ENCODE results near the gene EVL. TPM values are rescaled to one million over a fixed set of nuclear protein-coding genes. Genes with fewer than 3 reads are reported as not detected.

Gene EVL
- total and polyA plus RNA-seq, 10 of the 15 experiments (the other 5 are each of a cell fraction or from before 2014, with no cell fraction given), result 11.9 to 341 (median 89.8) TPM

GRCh38 chr14:100035700-100036099 is 29.5 kb upstream of the EVL start:
- FAIRE-seq, result no peak
- CTCF ChIA-PET, result interaction anchor here (0.9 to 6.3 kb wide), 7 partner anchors 10 to 52 kb away, joined by 3 to 40 read pairs (median 8); no protein-coding TSS in a partner anchor
- H3K9me3 ChIP-seq (replicated peaks; ENCODE audit: control insufficient read depth, insufficient read depth, low read length), result no peaks in the 10 kb centered on the region
- DNase-seq (ENCODE audit: low read depth, low spot score), result no peak
- no TSS peak for BruUV-seq (replicated peaks)
- no peaks in the 10 kb centered on the region for H3K79me2 ChIP-seq (ENCODE audit: control insufficient read depth, insufficient read depth, low read length)
- POLR2A ChIA-PET, result interaction anchor here (1.1 to 1.3 kb wide), 2 partner anchors 13 to 67 kb away, joined by 3 read pairs; no protein-coding TSS in a partner anchor
- TF ChIP-seq SIX5 (IDR thresholded peaks at IDR 0.05; ENCODE audit: low read depth, low read length, severe bottlenecking) (no peak), CTCF (IDR thresholded peaks at IDR 0.05 in 2 of 3, conservative IDR thresholded peaks at IDR 0.05 in 1 of 3; ENCODE audit: control insufficient read depth in 2 of 3, extremely low read depth in 1 of 3, insufficient read depth in 1 of 3, low read depth in 3 of 3, low read length in 3 of 3) (0 out of 6 replicates have a peak, but pooled peaks of 1 of the 3 experiments have one; percentile 8)
- H3K36me3 ChIP-seq (ENCODE audit: control insufficient read depth in 2 of 2, insufficient read depth in 2 of 2, low read length in 1 of 2), result no peaks in the 10 kb centered on the region
- no peak overlapping the region for H3K4me3 ChIP-seq
- no peaks in the 10 kb centered on the region for H4K20me1 ChIP-seq (ENCODE audit: control insufficient read depth, insufficient read depth)
- no peaks in the 10 kb centered on the region for H3K4me1 ChIP-seq (ENCODE audit: control insufficient read depth, insufficient read depth, low read length)
- no peak overlapping the region for H2AFZ ChIP-seq (ENCODE audit: control insufficient read depth, low read depth, low read length)
- RAD21 ChIA-PET (ENCODE audit: unreplicated experiment), result no interaction called here
- intact Hi-C loops (cut with micrococcal nuclease; ENCODE audit: unreplicated experiment), result no loop called here
- SMC1A ChIA-PET (ENCODE audit: uncharacterized antibody, unreplicated experiment), result interaction anchor here (1.1 to 5.0 kb wide), 4 partner anchors 10 to 44 kb away, joined by 3 to 24 read pairs (median 4); partner anchors contain the start of gene EVL
- no peak overlapping the region for H3K27ac ChIP-seq (ENCODE audit: control insufficient read depth, insufficient read depth)
- no peaks in the 10 kb centered on the region for H3K27me3 ChIP-seq (replicated peaks in 1 of 2; ENCODE audit: control insufficient read depth in 2 of 2, insufficient read depth in 2 of 2, low read length in 1 of 2)
- H3K9ac ChIP-seq (ENCODE audit: control insufficient read depth, insufficient read depth, low read length), result no peak overlapping the region
- in situ Hi-C loops (cut with MboI), result no loop called here
- ATAC-seq, result no peak
- 25% methylated on average over 2 of the region's 2 CpGs for WGBS (ENCODE audit: insufficient coverage, insufficient replicate concordance, low lambda C conversion rate, missing lambda C conversion rate)
- H3K4me2 ChIP-seq (ENCODE audit: control insufficient read depth, insufficient read depth), result no peak overlapping the region

- CTCF ChIA-PET, result interaction anchor here (0.8 to 6.3 kb wide), 6 partner anchors 11 to 156 kb away, joined by 3 to 40 read pairs (median 4); no protein-coding TSS in a partner anchor
- RAD21 ChIA-PET (ENCODE audit: unreplicated experiment), result no interaction called here
- FAIRE-seq, result no peak
- TF ChIP-seq ZNF217 (IDR thresholded peaks at IDR 0.05) (no peak), GABPA (IDR thresholded peaks at IDR 0.05; ENCODE audit: low read depth) (no peak), ETV6 (conservative IDR thresholded peaks at IDR 0.05 in 1 of 2, IDR thresholded peaks at IDR 0.05 in 1 of 2; ENCODE audit: borderline replicate concordance in 1 of 2, low read depth in 1 of 2) (no peak), BRCA1 (IDR thresholded peaks at IDR 0.05; ENCODE audit: low read depth, low read length) (no peak), ZNF384 (IDR thresholded peaks at IDR 0.05; ENCODE audit: borderline replicate concordance, low read depth, low read length) (no peak), SP1 (IDR thresholded peaks at IDR 0.05; ENCODE audit: low read depth, low read length) (no peak), STAT3 (IDR thresholded peaks at IDR 0.05; ENCODE audit: low read depth, low read length) (no peak), CTCF (IDR thresholded peaks at IDR 0.05 in 2 of 3, conservative IDR thresholded peaks at IDR 0.05 in 1 of 3; ENCODE audit: control insufficient read depth in 2 of 3, extremely low read depth in 1 of 3, insufficient read depth in 1 of 3, low read depth in 3 of 3, low read length in 3 of 3) (no peak)
Observed at GRCh38 chr14:100037353-100037752, 27.9 kb upstream of the EVL start.

More at GRCh38 chr14:100037353-100037752, 27.9 kb upstream of the EVL start:
- Histone ChIP-seq H3K27ac (ENCODE audit: control insufficient read depth, insufficient read depth) (no peak overlapping the region), H3K79me2 (ENCODE audit: control insufficient read depth, insufficient read depth, low read length) (no peaks in the 10 kb centered on the region), H3K36me3 (ENCODE audit: control insufficient read depth in 2 of 2, insufficient read depth in 2 of 2, low read length in 1 of 2) (no peaks in the 10 kb centered on the region), H3K4me1 (ENCODE audit: control insufficient read depth, insufficient read depth, low read length) (no peaks in the 10 kb centered on the region), H3K4me2 (ENCODE audit: control insufficient read depth, insufficient read depth) (no peak overlapping the region), H3K9me3 (replicated peaks; ENCODE audit: control insufficient read depth, insufficient read depth, low read length) (no peaks in the 10 kb centered on the region), H3K9ac (ENCODE audit: control insufficient read depth, insufficient read depth, low read length) (no peak overlapping the region), H4K20me1 (ENCODE audit: control insufficient read depth, insufficient read depth) (no peaks in the 10 kb centered on the region), H3K4me3 (no peak overlapping the region), H2AFZ (ENCODE audit: control insufficient read depth, low read depth, low read length) (no peak overlapping the region), H3K27me3 (replicated peaks in 1 of 2; ENCODE audit: control insufficient read depth in 2 of 2, insufficient read depth in 2 of 2, low read length in 1 of 2) (no peaks in the 10 kb centered on the region)
- BruUV-seq (replicated peaks), result no TSS peak
- POLR2A ChIA-PET, result no interaction called here
- DNase-seq (ENCODE audit: low read depth, low spot score) (no peak), ATAC-seq (no peak)
- in situ Hi-C loops (cut with MboI) (no loop called here), intact Hi-C loops (cut with micrococcal nuclease; ENCODE audit: unreplicated experiment) (no loop called here)
- WGBS (ENCODE audit: insufficient coverage, insufficient replicate concordance, low lambda C conversion rate, missing lambda C conversion rate), result 75% methylated on average over 2 of the region's 2 CpGs
- SMC1A ChIA-PET (ENCODE audit: uncharacterized antibody, unreplicated experiment), result interaction anchor here (1.0 to 5.0 kb wide), 8 partner anchors 11 to 118 kb away, joined by 3 to 24 read pairs (median 4); no protein-coding TSS in a partner anchor

Measured in GM12878 (cell line).